Stimulated activated CD4-positive, alpha-beta T cell treated with anti-CD3 and anti-CD28 coated beads, Interleukin-4, amount 100 ng/mL, for 24 hours (primary cell): Measurements from ENCODE around the gene AKIP1.
A peak's percentile ranks its signal among the peaks of the same experiment; 100 is the strongest.

ENCODE experiments used
- DNase-seq: peaks from one replicate; pipeline ENCODE4 v3.0.0-alpha.2; 2020

Gene AKIP1

DNA sequence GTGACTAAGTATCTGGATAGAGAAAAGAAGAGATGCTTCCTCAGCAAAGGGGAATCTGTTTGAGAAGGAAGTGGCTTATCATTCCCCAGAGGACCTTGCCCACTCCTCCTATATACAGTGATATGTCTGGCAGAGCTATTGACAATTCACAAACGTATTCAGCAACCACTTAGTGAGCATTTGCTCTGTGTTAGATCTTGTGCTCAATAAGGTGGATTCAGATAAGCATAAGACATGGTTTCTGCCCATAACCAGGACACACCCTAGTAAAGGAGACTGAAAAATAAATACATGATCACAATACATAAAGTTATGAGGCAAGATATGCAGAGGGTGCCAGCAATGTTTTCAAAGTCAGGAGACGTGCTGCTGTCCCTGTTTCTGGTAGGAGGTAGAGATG lies 51.9 kb downstream of the AKIP1 start:
- no peak for DNase-seq

DNA sequence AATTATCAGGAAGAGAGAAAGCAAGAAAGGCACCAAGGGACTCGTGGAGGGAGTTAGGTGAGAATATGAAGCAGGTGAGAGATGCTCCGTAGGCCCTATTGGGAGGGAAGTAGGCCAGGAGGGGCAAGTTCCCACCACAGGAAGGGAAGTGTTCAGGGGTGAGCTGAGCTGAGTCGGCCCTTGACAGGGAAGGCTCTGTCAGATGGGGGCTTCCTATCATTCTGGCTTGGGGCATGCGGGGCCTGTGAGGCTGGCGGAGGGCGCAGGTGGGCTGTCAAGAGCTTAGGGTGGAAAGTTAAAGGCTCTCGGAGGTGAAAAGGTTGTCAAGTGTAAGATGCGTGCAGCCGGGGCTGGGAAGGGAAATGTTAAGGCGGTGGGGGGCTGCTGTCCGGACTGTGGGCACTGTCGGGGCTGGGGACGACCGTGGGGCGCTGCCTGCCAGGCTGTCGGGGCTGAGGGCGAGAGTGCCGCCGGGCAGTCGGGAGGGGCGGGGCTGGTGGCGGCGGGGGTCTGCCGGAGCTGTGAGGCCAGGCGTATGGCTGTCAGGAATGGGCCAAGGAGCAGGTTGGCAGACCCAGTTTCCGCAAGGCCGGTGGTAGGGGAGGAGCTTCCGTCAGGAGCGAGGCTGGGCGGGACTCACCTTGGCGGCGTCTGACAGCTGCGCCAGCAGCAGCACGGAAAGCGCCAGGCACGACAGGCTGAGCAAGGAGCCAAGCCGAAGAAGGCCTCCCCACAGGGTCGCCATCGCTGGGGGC lies 52.8 kb downstream of the AKIP1 start:
- DNase-seq: peak; percentile 80

DNA sequence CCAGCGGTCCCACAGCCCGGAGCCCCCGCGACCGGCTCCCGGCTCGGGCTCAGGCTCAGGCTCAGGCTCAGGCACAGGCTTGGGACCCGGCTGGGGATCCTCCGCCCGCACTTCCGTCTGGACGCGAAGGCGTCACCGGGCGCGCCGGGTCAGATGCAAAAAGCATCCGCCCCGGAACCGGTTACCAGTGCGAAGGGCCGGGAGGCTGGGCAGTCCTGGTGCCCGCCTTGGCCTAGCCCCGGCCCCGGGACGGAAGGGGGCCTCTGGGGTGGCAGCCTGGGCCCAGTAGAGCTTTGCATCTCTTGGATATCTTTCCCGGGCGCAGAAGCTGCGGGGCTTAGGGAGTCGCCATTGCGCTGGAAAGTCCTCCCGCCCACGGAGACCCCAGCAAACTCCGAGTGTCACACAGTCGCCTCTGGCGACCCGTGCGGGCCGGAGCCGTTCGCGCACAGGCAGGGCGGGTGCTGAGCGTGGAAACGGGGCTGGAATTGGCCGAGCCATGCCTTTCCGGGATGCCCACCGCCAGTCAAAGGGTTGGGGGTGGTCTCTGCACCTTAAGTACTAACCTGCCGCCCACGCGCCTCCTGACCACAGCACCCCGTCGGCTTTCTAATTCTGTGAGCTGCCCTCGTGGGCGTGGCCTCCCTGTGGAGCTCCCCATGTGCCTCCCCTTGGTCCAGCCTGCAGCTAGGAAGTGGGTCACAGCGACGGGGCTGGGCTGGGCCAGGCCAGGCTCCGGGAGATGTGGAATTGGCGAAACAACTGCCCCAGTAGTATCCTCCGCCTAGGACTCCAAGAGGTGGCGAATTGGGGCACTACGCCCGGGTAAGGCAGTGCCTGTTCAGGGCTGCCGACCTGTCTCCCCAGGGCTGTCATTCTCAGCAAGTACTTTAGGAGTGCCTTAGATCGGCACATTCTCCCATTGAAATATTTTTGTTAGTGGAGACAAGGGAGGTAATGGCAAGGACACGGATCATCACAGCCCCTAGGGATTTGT lies 53.6 kb downstream of the AKIP1 start, which contains the start of gene TMEM9B:
TMEM9B (minus strand) TSS at position 119 of the 997 bp plus-strand sequence. CDS start 129 bp downstream, outside the sequence.
- DNase-seq: peak; percentile 83

GRCh38 chr11:8967184-8967583 lies 56.2 kb downstream of the AKIP1 start:
- DNase-seq: no peak
